K562 (cell line): ENCODE results near the gene TMEM163. TPM values are rescaled to one million over a fixed set of nuclear protein-coding genes. Genes with fewer than 3 reads are reported as not detected.
A peak's percentile ranks its signal among the peaks of the same experiment; 100 is the strongest.

Source experiments
- ATAC-seq: fragments of 200-7000 bp; cut with Tn5 transposase; 3 replicates; pipeline ENCODE4 v1.9.1; 2020; ENCODE audit warnings: moderate library complexity
- BruUV-seq: library from RNA; stranded (reverse); fragments of 400-500 nt; replicated peaks from 2 replicates; lab custom pipeline; 2021; lab: Mats Ljungman, UMichigan
- CTCF ChIA-PET: fragments of 300-600 bp; formaldehyde crosslinking; extraction: SDS; loops from one replicate; lab custom pipeline; 2021; ENCODE audit warnings: low intra/inter-chr PET ratio; lab: Yijun Ruan, JAX
- POLR2A ChIA-PET: fragments of 300-600, 350-650 bp; sonication (Branson Sonifier 250); formaldehyde crosslinking; extraction: SDS; loops from one replicate; lab custom pipeline; 2021; ENCODE audit warnings: antibody characterized with exemption, inconsistent platforms; lab: Yijun Ruan, JAX
- DNase-seq, 4 experiments: peaks; one replicate each; pipeline versions ENCODE4 v3.0.0 to v3.0.0-alpha.2; 2011 to 2018; ENCODE audit warnings: low spot score in 3 of 4, mixed read lengths in 3 of 4; ENCODE audit errors: extremely low read depth in 1 of 4
- FAIRE-seq: peaks from 2 replicates; lab custom pipeline; 2011; peaks lifted over from hg19 to GRCh38; lab: Jason Lieb, UNC
- H2AFZ ChIP-seq: 2 replicates; pipeline ENCODE4 v1.6.0; 2011; ENCODE audit warnings: low read depth, low read length, control low read depth, inconsistent platforms
- H3K27ac ChIP-seq: fragments of 200-600 bp; 3 replicates; pipeline ENCODE4 v1.8.0; 2011; ENCODE audit warnings: low read depth, mild to moderate bottlenecking, control low read depth, inconsistent platforms, low read length, moderate library complexity, mixed read lengths; ENCODE audit errors: extremely low read depth
- H3K27me3 ChIP-seq, 2 experiments: fragments of 300-600 bp in 1 of 2; 2 replicates in 1 of 2; 3 replicates in 1 of 2; pipeline versions ENCODE4 v1.6.0 to v1.8.0; 2011; ENCODE audit warnings: inconsistent platforms in 2 of 2, low read length in 2 of 2, mild to moderate bottlenecking in 1 of 2, mixed read lengths in 1 of 2, moderate library complexity in 1 of 2; ENCODE audit not compliant: control insufficient read depth in 2 of 2, insufficient read depth in 2 of 2
- H3K36me3 ChIP-seq: fragments of 300-600 bp; 3 replicates; pipeline ENCODE4 v1.8.0; 2011; ENCODE audit warnings: mild to moderate bottlenecking, low read length, inconsistent platforms; ENCODE audit not compliant: control insufficient read depth, insufficient read depth
- H3K4me1 ChIP-seq, 2 experiments: fragments of 200-600 bp in 1 of 2; replicated peaks in 1 of 2; 2 replicates in 1 of 2; 3 replicates in 1 of 2; pipeline versions ENCODE4 v1.5.1 to v1.8.0; 2011; ENCODE audit warnings: inconsistent platforms in 2 of 2, low read length in 2 of 2, mild to moderate bottlenecking in 1 of 2, mixed read lengths in 1 of 2, moderate library complexity in 1 of 2; ENCODE audit not compliant: control insufficient read depth in 2 of 2, insufficient read depth in 2 of 2
- H3K4me2 ChIP-seq: 2 replicates; pipeline ENCODE4 v1.6.1; 2011; ENCODE audit warnings: low read length, control low read depth, inconsistent platforms, mixed read lengths; ENCODE audit not compliant: insufficient read depth
- H3K4me3 ChIP-seq: fragments of 200-600 bp; sonication (generic), shearing (Covaris generic); 2 replicates; pipeline ENCODE4 v1.5.1; 2016; ENCODE audit warnings: control low read depth, inconsistent platforms
- H3K79me2 ChIP-seq: fragments of 200-600 bp; 3 replicates; pipeline ENCODE4 v1.8.0; 2011; ENCODE audit warnings: low read length, inconsistent platforms; ENCODE audit not compliant: control insufficient read depth, insufficient read depth
- H3K9ac ChIP-seq, 2 experiments: 2 replicates each; pipeline versions ENCODE4 v1.6.0 to v1.6.1; 2011; ENCODE audit warnings: low read depth in 2 of 2, low read length in 2 of 2, control low read depth in 1 of 2, inconsistent platforms in 1 of 2, mild to moderate bottlenecking in 1 of 2, mixed read lengths in 1 of 2; ENCODE audit not compliant: insufficient read depth in 1 of 2
- H3K9me1 ChIP-seq: one replicate; pipeline ENCODE4 v1.6.0; 2011; ENCODE audit warnings: inconsistent platforms, mild to moderate bottlenecking, low read length, moderate library complexity; ENCODE audit not compliant: control insufficient read depth, insufficient read depth
- H3K9me3 ChIP-seq: replicated peaks from 2 replicates; pipeline ENCODE4 v1.5.1; 2011; ENCODE audit warnings: low read depth, low read length, inconsistent platforms; ENCODE audit not compliant: control insufficient read depth, insufficient read depth
- H4K20me1 ChIP-seq: replicated peaks from 2 replicates; pipeline ENCODE4 v1.6.1; 2011; ENCODE audit warnings: low read length, inconsistent platforms, mixed read lengths; ENCODE audit not compliant: control insufficient read depth, insufficient read depth
- CBX1 ChIP-seq: sonication (generic); IDR thresholded peaks from 2 replicates; pipeline ENCODE4 v1.6.1; 2016; ENCODE audit warnings: antibody characterized with exemption, low read depth, mild to moderate bottlenecking
- FOXA3 ChIP-seq, 2 experiments: fragments of 450-650 bp in 1 of 2; sonication (generic) in 1 of 2; formaldehyde crosslinking; IDR thresholded peaks in 1 of 2; conservative IDR thresholded peaks in 1 of 2; 2 replicates each; pipeline versions ENCODE4 v1.4.0 to v1.8.0; 2020 to 2022; ENCODE audit warnings: mild to moderate bottlenecking in 2 of 2, missing genetic modification reagents in 1 of 2
- KLF13 ChIP-seq: fragments of 450-650 bp; IDR thresholded peaks from 2 replicates; pipeline ENCODE4 v1.6.1; 2016; ENCODE audit warnings: missing genetic modification characterization, low read depth, mild to moderate bottlenecking, missing compliant biosample characterization, moderate library complexity, borderline replicate concordance
- SRSF9 ChIP-seq: fragments of 200-400 bp; formaldehyde crosslinking; IDR thresholded peaks from 2 replicates; pipeline ENCODE4 v1.6.1; 2017; ENCODE audit warnings: low read depth, low read length, borderline replicate concordance
- TRIM24 ChIP-seq, 2 experiments: fragments of 450-650 bp; IDR thresholded peaks; 2 replicates each; pipeline ENCODE4 v1.6.1; 2016
- ZFP30 ChIP-seq: fragments of 250-450 bp; sonication (Bioruptor Pico); IDR thresholded peaks from 2 replicates; pipeline ENCODE4 v1.8.0; 2022; ENCODE audit warnings: moderate library complexity, mild to moderate bottlenecking, inconsistent platforms, borderline replicate concordance
- ZNF121 ChIP-seq: sonication (generic); formaldehyde crosslinking; conservative IDR thresholded peaks from 2 replicates; pipeline ENCODE4 v1.8.0; 2022; ENCODE audit warnings: missing genetic modification reagents
- WGBS: fragments of 100-300 bp; shearing (Covaris generic); methylation state at CpG from one replicate; pipeline ENCODE4 v1.1.6; 2016; ENCODE audit warnings: low coverage, mixed read lengths; ENCODE audit not compliant: insufficient coverage; ENCODE audit errors: missing lambda C conversion rate; 5-methylcytosine and 5-hydroxymethylcytosine counted together
- in situ Hi-C: fragments of 300-500 bp; cut with MboI; formaldehyde crosslinking; loops from 4 replicates; pipeline ENCODE4 v1.15.0; 2018; ENCODE audit warnings: inconsistent platforms, mixed read lengths
- intact Hi-C: fragments of 100-400 bp; cut with micrococcal nuclease; formaldehyde crosslinking; loops from 2 replicates; pipeline ENCODE4 v1.14.2; 2022
- polyA plus RNA-seq, 8 experiments: library from polyadenylated mRNA; depleted of rRNA in 4 of 8; stranded (reverse) in 5 of 8; unstranded in 3 of 8; fragments of >200 nt; fragmentation: Nextera tagmentation in 2 of 8; fragmentation: Illumina TruSeq in 1 of 8; extraction: Ambion mirVana in 2 of 8; extraction: Trizol in 1 of 8; gene quantifications; 2 replicates each; pipeline versions ENCODE4 v1.2.1 to v1.2.3, GENCODE V29; 2011 to 2014; ENCODE audit warnings: inconsistent platforms in 1 of 8, missing spikeins in 1 of 8
- total RNA-seq, 7 experiments: library from RNA; depleted of rRNA in 6 of 7; stranded (reverse); fragments of >200 nt in 6 of 7; fragmentation: Illumina TruSeq in 2 of 7; extraction: Trizol in 2 of 7; gene quantifications; 2 replicates each; pipeline versions ENCODE4 v1.2.1 to v1.2.3, GENCODE V29; 2011 to 2021; ENCODE audit warnings: low replicate concordance in 1 of 7
- TF ChIP-seq, protein P1 (sequence below): fragments of 250-450 bp; sonication (Bioruptor Pico); IDR thresholded peaks from 2 replicates; pipeline ENCODE4 v1.5.0; 2021; ENCODE audit warnings: mild to moderate bottlenecking, borderline replicate concordance

The TMEM163 gene
- total and polyA plus RNA-seq, 9 of the 15 experiments (the other 6 are each of a cell fraction or from before 2014, with no cell fraction given), result 0.04 to 0.68 (median 0.16) TPM; not detected in 3

DNA sequence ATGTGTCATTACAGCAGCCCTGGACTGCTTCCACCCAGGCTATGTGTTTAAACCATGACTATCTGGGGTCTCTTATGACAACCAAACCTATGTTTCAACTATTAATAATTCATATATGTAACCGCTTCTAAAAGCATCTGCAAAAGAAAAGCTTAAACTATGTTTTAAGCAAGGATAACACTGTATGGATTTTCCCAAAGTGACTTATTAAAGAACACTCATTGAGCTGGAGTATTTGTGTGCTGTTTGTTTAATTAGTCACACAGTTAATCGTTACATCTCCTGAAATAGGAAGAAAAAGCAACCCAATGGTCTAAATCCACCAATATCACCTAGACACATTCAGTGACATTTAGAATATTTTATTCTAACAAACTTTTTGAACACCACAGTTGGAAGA is 51.3 kb downstream of the TMEM163 start:
- 5% methylated on average over 2 of the region's 2 CpGs for WGBS
- in situ Hi-C loops, result no loop called here
- POLR2A ChIA-PET, result interaction anchor here (0.6 kb wide), 1 partner anchor 1831 kb away, joined by 3 read pairs; no protein-coding TSS in a partner anchor

More for the DNA sequence above, 51.3 kb downstream of the TMEM163 start:
- no peak for DNase-seq
- H2AFZ ChIP-seq, result no peak overlapping the region
- TF ChIP-seq SRSF9, result no peak
- no peak for TF ChIP-seq ZNF121 (CRISPR knock-in tag)
- TF ChIP-seq, protein P1, sequence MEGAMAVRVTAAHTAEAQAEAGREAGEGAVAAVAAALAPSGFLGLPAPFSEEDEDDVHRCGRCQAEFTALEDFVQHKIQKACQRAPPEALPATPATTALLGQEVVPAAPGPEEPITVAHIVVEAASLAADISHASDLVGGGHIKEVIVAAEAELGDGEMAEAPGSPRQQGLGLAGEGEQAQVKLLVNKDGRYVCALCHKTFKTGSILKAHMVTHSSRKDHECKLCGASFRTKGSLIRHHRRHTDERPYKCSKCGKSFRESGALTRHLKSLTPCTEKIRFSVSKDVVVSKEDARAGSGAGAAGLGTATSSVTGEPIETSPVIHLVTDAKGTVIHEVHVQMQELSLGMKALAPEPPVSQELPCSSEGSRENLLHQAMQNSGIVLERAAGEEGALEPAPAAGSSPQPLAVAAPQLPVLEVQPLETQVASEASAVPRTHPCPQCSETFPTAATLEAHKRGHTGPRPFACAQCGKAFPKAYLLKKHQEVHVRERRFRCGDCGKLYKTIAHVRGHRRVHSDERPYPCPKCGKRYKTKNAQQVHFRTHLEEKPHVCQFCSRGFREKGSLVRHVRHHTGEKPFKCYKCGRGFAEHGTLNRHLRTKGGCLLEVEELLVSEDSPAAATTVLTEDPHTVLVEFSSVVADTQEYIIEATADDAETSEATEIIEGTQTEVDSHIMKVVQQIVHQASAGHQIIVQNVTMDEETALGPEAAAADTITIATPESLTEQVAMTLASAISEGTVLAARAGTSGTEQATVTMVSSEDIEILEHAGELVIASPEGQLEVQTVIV (CRISPR knock-in tag), result no peak
- no peak for TF ChIP-seq KLF13 (tag)
- TF ChIP-seq FOXA3 (CRISPR knock-in tag; conservative IDR thresholded peaks at IDR 0.05 in 1 of 2, IDR thresholded peaks at IDR 0.05 in 1 of 2), result peak; percentile 75 to 85
- TF ChIP-seq CBX1, result no peak
- TF ChIP-seq TRIM24 (IDR thresholded peaks at IDR 0.05), result no peak
- TF ChIP-seq ZFP30 (CRISPR knock-in tag), result no peak
- no peaks in the 10 kb centered on the region for H3K9me1 ChIP-seq
- FAIRE-seq, result no peak
- intact Hi-C loops, result no loop called here
- H3K4me1 ChIP-seq, result no peaks in the 10 kb centered on the region
- CTCF ChIA-PET, result no interaction called here
- no peak overlapping the region for H3K27ac ChIP-seq
- H3K36me3 ChIP-seq, result no peaks in the 10 kb centered on the region
- no TSS peak for BruUV-seq
- no peak overlapping the region for H3K4me3 ChIP-seq
- H3K9ac ChIP-seq, result no peak overlapping the region
- H3K9me3 ChIP-seq, result no peaks in the 10 kb centered on the region
- H3K27me3 ChIP-seq, result peaks cover 3 to 8% of the 10 kb centered on the region in 2 experiments; a peak in 3 of 5 replicates
- H3K4me2 ChIP-seq, result no peak overlapping the region
- ATAC-seq, result no peak
- no peaks in the 10 kb centered on the region for H4K20me1 ChIP-seq
- H3K79me2 ChIP-seq, result no peaks in the 10 kb centered on the region
